ENCODE data around the gene CUL1.
A peak's percentile ranks its signal among the peaks of the same experiment; 100 is the strongest.
"Not testable (repeated sequence)": the region's sequence is repeated elsewhere in the genome, so short reads cannot be mapped to it uniquely, and the experiment has no call there.

Gene CUL1

DNA sequence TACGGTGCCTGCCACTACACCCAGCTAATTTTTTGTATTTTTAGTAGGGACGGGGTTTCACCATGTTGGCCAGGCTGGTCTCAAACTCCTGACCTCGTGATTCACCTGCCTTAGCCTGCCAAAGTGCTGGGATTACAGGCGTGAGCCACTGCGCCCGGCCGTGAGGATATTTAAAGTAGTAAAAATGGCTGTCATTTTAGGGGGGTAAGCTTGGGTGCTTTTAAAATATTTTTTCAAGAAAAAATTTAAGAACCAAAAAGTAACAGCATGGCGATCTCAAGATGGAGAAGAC, 4.9 kb downstream of the CUL1 start:
- Histone ChIP-seq H3K36me3 (ENCODE audit: control insufficient read depth, low read length) (peaks cover 30% of the 10 kb centered on the region), H4K20me1 (ENCODE audit: control insufficient read depth, insufficient read depth, low read depth, low read length) (peaks cover 66% of the 10 kb centered on the region), H3K4me2 (ENCODE audit: low read length) (0 out of 2 replicates have a peak overlapping the region, but pooled peaks have one; percentile 3), H3K4me1 (ENCODE audit: control insufficient read depth, low read length) (peaks cover 73% of the 10 kb centered on the region), H3K79me2 (ENCODE audit: control insufficient read depth, low read length) (peaks cover 99% of the 10 kb centered on the region)
- H3F3A ChIP-seq (ENCODE audit: control insufficient read depth, insufficient read depth); H3K27ac ChIP-seq (ENCODE audit: low read depth, low read length); H3K9me3 ChIP-seq (ENCODE audit: control insufficient read depth, insufficient read depth, low read length); H3K9me2 ChIP-seq (replicated peaks; ENCODE audit: control insufficient read depth, low read length); H3K4me3 ChIP-seq (ENCODE audit: low read length); H3K27me3 ChIP-seq (ENCODE audit: control insufficient read depth, low read length): not testable (repeated sequence)
- TF ChIP-seq, protein P1, sequence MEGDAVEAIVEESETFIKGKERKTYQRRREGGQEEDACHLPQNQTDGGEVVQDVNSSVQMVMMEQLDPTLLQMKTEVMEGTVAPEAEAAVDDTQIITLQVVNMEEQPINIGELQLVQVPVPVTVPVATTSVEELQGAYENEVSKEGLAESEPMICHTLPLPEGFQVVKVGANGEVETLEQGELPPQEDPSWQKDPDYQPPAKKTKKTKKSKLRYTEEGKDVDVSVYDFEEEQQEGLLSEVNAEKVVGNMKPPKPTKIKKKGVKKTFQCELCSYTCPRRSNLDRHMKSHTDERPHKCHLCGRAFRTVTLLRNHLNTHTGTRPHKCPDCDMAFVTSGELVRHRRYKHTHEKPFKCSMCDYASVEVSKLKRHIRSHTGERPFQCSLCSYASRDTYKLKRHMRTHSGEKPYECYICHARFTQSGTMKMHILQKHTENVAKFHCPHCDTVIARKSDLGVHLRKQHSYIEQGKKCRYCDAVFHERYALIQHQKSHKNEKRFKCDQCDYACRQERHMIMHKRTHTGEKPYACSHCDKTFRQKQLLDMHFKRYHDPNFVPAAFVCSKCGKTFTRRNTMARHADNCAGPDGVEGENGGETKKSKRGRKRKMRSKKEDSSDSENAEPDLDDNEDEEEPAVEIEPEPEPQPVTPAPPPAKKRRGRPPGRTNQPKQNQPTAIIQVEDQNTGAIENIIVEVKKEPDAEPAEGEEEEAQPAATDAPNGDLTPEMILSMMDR (IDR thresholded peaks at IDR 0.05; ENCODE audit: low read depth, low read length, poor library complexity, severe bottlenecking): peak; percentile 9

DNA sequence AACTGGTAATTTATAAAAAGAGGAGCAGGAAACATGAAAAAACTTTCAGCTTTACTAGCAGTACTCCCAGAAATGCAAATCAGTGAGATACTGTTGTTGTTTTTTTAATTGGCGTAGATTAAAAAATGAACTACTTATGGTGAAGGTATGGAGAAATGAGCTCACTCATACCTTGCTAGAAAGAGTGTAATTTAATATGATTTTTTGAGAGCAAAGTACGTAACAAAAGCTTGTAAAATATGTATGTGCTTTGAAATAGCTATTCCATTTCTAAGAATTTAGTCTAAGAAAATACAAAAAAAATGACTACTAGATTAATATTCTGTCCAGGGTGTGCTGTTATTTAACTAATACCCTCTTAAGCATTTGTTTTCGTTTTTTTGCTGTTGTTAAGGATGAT, 5.5 kb downstream of the CUL1 start:
- no peaks in the 10 kb centered on the region for H3K9me3 ChIP-seq (ENCODE audit: control insufficient read depth, insufficient read depth, low read length)
- H3F3A ChIP-seq (ENCODE audit: control insufficient read depth, insufficient read depth): no peaks in the 10 kb centered on the region
- peaks cover 78% of the 10 kb centered on the region for H3K4me1 ChIP-seq (ENCODE audit: control insufficient read depth, low read length)
- H3K79me2 ChIP-seq (ENCODE audit: control insufficient read depth, low read length): peaks cover 100% of the 10 kb centered on the region
- no peaks in the 10 kb centered on the region for H3K27me3 ChIP-seq (ENCODE audit: control insufficient read depth, low read length)
- no peak overlapping the region for H3K4me3 ChIP-seq (ENCODE audit: low read length)
- no peaks in the 10 kb centered on the region for H3K9me2 ChIP-seq (replicated peaks; ENCODE audit: control insufficient read depth, low read length)
- no peak overlapping the region for H3K27ac ChIP-seq (ENCODE audit: low read depth, low read length)
- TF ChIP-seq, protein P1 (IDR thresholded peaks at IDR 0.05; ENCODE audit: low read depth, low read length, poor library complexity, severe bottlenecking): no peak
- no peak for TF ChIP-seq EZH2phosphoT487 (IDR thresholded peaks at IDR 0.05; ENCODE audit: borderline replicate concordance, low read length)
- H3K36me3 ChIP-seq (ENCODE audit: control insufficient read depth, low read length): peaks cover 28% of the 10 kb centered on the region
- peaks cover 72% of the 10 kb centered on the region for H4K20me1 ChIP-seq (ENCODE audit: control insufficient read depth, insufficient read depth, low read depth, low read length)
- H3K4me2 ChIP-seq (ENCODE audit: low read length): peak overlapping the region; percentile 3; the same call in 1 of the 2 replicates

DNA sequence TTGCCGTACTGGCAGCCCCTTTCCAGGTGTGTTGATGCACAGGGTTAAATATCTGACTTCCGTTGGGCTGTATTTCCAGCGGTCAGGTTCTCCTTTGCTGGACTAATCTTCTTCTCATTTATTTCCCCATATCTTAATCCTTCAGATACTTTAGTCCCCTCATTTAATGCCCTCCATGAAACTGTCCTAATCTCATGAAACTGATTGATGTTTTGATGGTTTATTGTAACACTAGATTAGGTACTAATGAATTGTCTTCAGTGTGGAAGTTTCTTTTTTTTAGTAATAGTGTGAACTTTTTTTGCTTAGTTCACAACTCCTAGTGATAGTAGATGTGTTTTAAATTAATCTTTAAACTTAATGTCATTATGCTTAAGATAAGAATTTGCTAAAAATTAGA, 6.3 kb downstream of the CUL1 start:
- TF ChIP-seq, protein P1 (IDR thresholded peaks at IDR 0.05; ENCODE audit: low read depth, low read length, poor library complexity, severe bottlenecking): no peak
- TF ChIP-seq EZH2phosphoT487 (IDR thresholded peaks at IDR 0.05; ENCODE audit: borderline replicate concordance, low read length): no peak
- no peaks in the 10 kb centered on the region for H3K9me2 ChIP-seq (replicated peaks; ENCODE audit: control insufficient read depth, low read length)
- no peak overlapping the region for H3K4me3 ChIP-seq (ENCODE audit: low read length)
- H3K9me3 ChIP-seq (ENCODE audit: control insufficient read depth, insufficient read depth, low read length): no peaks in the 10 kb centered on the region
- H3K27me3 ChIP-seq (ENCODE audit: control insufficient read depth, low read length): no peaks in the 10 kb centered on the region
- no peak overlapping the region for H3K27ac ChIP-seq (ENCODE audit: low read depth, low read length)
- no peaks in the 10 kb centered on the region for H3F3A ChIP-seq (ENCODE audit: control insufficient read depth, insufficient read depth)
- H3K4me1 ChIP-seq (ENCODE audit: control insufficient read depth, low read length): peaks cover 86% of the 10 kb centered on the region
- peaks cover 80% of the 10 kb centered on the region for H4K20me1 ChIP-seq (ENCODE audit: control insufficient read depth, insufficient read depth, low read depth, low read length)
- H3K36me3 ChIP-seq (ENCODE audit: control insufficient read depth, low read length): peaks cover 20% of the 10 kb centered on the region
- H3K79me2 ChIP-seq (ENCODE audit: control insufficient read depth, low read length): peaks cover 100% of the 10 kb centered on the region
- H3K4me2 ChIP-seq (ENCODE audit: low read length): peak overlapping the region; percentile 8; the same call in 1 of the 2 replicates

GRCh38 chr7:148706368-148706767, 7.7 kb downstream of the CUL1 start:
- peaks cover 7% of the 10 kb centered on the region for H3F3A ChIP-seq (ENCODE audit: control insufficient read depth, insufficient read depth)
- peaks cover 15% of the 10 kb centered on the region for H3K36me3 ChIP-seq (ENCODE audit: control insufficient read depth, low read length)
- no peak overlapping the region for H3K4me3 ChIP-seq (ENCODE audit: low read length)
- peaks cover 100% of the 10 kb centered on the region for H3K79me2 ChIP-seq (ENCODE audit: control insufficient read depth, low read length)
- no peaks in the 10 kb centered on the region for H3K27me3 ChIP-seq (ENCODE audit: control insufficient read depth, low read length)
- H3K9me3 ChIP-seq (ENCODE audit: control insufficient read depth, insufficient read depth, low read length): no peaks in the 10 kb centered on the region
- peaks cover 88% of the 10 kb centered on the region for H3K4me1 ChIP-seq (ENCODE audit: control insufficient read depth, low read length)
- peak overlapping the region; percentile 5; the same call in 1 of the 2 replicates for H3K4me2 ChIP-seq (ENCODE audit: low read length)
- no peak overlapping the region for H3K27ac ChIP-seq (ENCODE audit: low read depth, low read length)
- peaks cover 80% of the 10 kb centered on the region for H4K20me1 ChIP-seq (ENCODE audit: control insufficient read depth, insufficient read depth, low read depth, low read length)
- TF ChIP-seq, protein P1 (IDR thresholded peaks at IDR 0.05; ENCODE audit: low read depth, low read length, poor library complexity, severe bottlenecking): no peak
- TF ChIP-seq EZH2phosphoT487 (IDR thresholded peaks at IDR 0.05; ENCODE audit: borderline replicate concordance, low read length): no peak
- no peaks in the 10 kb centered on the region for H3K9me2 ChIP-seq (replicated peaks; ENCODE audit: control insufficient read depth, low read length)
